GM12875 (cell line): ENCODE results near the gene NPB.

Source experiments
- H3K4me3 ChIP-seq: one replicate; pipeline ENCODE4 v1.5.1; 2011; ENCODE audit warnings: low read depth, low read length, control low read depth
- TF ChIP-seq, protein P1 (sequence below): IDR thresholded peaks from 2 replicates; pipeline ENCODE4 v1.5.1; 2011; ENCODE audit warnings: low read depth, mild to moderate bottlenecking, control low read depth, inconsistent platforms, low read length, moderate library complexity, borderline replicate concordance; ENCODE audit not compliant: insufficient read depth

Gene NPB

DNA sequence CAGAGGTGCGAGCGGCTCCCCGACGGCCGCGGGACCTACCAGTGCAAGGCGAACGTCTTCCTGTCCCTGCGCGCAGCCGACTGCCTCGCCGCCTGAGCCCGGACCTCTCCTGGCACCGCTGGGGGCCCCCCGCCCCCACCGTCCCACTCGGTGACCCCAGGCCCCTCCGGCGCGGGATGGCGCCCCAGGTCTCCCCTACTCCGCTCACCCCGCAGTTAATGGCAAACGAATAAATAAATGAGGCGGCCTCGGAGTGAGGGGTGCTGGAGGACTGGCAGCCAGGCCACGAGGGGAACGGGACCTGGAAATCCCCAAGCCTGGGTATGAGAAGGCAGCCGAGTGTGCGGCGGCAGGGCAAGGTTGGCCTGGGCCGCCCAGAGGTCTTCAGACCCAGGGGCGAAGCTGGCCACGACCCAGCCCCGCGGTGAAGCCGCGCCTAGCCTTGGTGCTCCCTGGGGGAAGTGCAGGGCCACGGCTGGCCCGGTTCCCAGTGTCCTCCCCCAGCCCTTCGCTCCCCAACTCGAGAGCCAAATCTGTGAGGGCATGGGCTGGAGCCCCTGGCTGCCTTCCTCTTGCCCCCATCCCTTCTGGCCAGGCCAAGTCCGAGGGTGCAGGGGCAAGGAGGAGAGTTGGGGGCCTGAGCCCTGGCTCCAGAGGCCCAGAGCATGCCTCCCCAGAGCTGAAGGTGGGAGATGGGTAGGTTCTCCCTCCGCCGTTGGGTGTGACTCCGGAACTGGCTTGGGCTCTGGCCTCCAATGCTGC, 796 bp downstream of the NPB start:
- TF ChIP-seq, protein P1, sequence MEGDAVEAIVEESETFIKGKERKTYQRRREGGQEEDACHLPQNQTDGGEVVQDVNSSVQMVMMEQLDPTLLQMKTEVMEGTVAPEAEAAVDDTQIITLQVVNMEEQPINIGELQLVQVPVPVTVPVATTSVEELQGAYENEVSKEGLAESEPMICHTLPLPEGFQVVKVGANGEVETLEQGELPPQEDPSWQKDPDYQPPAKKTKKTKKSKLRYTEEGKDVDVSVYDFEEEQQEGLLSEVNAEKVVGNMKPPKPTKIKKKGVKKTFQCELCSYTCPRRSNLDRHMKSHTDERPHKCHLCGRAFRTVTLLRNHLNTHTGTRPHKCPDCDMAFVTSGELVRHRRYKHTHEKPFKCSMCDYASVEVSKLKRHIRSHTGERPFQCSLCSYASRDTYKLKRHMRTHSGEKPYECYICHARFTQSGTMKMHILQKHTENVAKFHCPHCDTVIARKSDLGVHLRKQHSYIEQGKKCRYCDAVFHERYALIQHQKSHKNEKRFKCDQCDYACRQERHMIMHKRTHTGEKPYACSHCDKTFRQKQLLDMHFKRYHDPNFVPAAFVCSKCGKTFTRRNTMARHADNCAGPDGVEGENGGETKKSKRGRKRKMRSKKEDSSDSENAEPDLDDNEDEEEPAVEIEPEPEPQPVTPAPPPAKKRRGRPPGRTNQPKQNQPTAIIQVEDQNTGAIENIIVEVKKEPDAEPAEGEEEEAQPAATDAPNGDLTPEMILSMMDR: no peak
- no peak overlapping the region for H3K4me3 ChIP-seq

- H3K4me3 ChIP-seq: no peak overlapping the region
- TF ChIP-seq, protein P1: no peak
Measured at GRCh38 chr17:81903415-81903831, 1.4 kb downstream of the NPB start.

GRCh38 chr17:81903896-81904599, 2.0 kb downstream of the NPB start:
- TF ChIP-seq, protein P1: no peak
- H3K4me3 ChIP-seq: no peak overlapping the region

DNA sequence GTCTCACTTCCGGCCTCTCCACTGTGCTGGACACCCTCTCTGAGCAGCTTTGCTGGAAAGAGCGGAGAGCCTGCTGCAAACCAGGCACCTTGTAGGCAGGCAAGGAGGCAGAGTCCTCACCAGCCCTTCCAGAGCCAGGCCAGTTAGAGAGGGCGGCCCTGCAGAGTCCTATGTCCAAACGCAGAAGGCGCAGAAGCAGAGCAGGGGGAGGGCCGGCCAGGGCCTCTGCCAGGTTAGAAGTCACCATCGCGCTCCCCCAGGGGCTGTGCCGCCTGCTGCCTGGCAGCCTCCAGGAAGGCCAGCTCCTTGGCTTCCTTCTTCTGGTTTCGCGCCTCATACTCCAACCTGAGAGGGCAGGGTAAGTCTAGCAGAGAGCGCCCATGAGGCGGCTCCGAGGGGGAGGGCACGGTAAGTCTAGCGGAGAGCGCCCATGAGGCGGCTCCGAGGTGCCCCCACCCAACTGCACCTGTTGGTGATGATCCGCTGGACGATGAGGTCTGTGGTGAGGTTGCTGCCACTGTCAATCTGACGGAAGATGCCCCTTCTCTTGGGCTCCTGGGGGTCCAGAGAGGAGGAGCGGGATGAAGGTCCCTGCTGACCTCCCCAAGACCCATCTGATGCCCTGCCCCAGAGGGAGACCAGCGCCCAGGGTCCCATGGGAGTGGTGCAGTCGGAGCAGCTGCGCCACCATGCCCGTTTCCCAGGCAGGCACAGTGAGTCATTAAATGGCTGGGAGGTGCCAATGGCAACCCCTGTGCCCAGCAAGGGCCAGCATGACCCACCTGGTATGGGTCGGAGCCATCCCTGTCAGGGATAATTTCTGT, 2.8 kb downstream of the NPB start:
- TF ChIP-seq, protein P1: no peak
- no peak overlapping the region for H3K4me3 ChIP-seq

DNA sequence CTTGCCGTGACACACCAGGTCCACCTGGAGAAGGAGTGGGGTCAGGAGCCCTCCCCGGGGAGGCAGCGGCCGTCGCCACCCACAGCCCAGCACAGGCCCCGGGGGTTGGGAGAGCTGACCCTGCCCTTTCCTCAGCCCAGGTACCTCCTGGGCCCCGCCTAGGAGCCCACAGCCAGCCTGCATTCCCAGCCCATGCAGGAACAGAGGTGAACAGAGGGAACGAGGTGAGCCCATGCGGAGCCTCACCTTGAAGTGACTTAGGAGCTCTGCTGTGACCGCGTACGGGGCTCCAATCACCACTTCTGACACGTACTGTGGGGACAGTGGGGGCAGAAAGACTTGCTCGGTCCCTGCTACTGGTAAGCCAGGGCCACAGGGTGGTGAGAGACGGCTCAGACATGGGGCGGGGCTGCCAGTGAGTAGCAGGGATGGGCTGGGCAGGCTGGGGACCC, 3.4 kb downstream of the NPB start:
- TF ChIP-seq, protein P1: no peak
- no peak overlapping the region for H3K4me3 ChIP-seq

DNA sequence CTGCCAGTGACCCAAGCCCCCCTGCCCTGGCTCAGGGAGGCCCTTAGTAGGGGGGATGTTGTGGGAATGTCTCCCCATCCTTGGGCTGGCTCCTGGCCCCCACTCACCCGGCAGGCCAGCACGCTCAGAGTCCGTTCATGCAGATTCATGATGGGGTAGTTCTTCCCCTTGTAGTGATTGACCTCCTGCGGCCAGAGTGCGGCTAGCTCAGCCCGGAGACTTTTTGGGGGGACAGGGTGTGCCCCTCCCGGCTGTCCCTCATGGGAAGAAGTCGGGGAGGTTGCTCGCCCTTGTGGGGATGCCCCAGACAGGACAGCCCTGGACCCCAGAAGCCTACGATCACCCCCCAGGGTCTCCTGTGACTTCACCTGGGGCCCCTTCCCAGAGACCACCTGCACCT, 4.0 kb downstream of the NPB start:
- TF ChIP-seq, protein P1: no peak
- H3K4me3 ChIP-seq: no peak overlapping the region
